ENCODE results near the gene KCNE3. TPM values are rescaled to one million over a fixed set of nuclear protein-coding genes. Genes with fewer than 3 reads are reported as not detected.

Gene KCNE3
- total RNA-seq, 4 donors from 2014 or later = 3.9 to 7.9 (median 5.7) TPM

DNA sequence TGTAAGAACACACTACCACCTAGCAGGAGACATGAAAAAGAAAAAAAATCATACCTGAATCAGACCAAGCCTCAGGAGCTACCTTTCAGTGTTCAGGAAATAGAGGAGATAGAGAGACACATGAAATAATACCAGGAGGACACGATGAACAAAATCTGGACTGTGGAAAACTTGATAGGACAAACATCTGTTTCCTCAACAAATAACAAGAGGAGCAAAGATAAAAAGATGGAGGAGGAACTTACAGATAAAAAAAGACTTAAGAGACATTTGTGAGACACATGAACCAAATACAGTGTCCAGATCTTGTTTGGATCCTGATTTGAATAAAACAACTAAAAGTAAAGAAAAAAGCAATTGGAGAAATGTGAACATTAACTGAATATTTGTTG, 12.4 kb upstream of the KCNE3 start:
- no peak for DNase-seq
- Histone ChIP-seq H3K4me3 (replicated peaks in 1 of 3) (no peak overlapping the region), H3K9me3 (no peaks in the 10 kb centered on the region)

DNA sequence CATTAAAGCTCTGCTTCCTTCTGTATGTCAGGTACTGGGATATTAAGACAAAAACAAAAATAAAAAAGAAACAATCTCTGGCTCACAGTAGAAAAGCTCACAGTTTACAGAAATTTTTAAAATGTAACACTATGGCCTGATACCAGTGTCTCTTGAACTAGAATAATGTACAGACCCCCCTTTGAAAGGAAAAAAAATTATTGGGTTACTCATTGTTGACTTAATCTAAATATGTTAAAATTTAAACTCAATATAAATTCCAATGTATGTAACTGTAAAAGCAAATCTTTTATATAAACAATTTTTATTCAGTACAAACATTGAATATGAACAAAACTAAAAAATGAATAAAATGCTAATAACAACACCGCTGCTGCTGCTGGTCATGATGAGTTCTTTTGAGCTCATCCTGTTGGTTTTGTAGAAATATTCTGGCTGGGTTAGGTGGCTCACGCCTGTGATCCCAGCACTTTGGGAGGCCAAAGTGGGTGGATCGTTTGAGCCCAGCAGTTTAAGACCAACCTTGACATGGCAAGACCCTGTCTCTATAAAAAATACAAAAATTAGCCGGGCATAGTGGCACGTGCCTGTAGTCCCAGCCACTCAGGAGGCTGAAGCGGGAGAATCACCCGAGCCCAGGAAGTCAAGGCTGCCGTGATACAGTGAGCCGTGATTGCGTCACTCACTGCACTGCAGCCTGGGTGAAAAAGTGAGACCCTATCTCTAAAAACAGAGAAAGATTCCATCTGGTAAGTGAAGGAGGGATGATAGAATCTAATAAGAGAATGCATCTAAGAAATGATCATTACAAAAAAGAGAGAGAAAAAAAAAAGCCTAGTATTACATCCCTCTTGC, 11.8 kb upstream of the KCNE3 start:
- Histone ChIP-seq H3K36me3 (no peaks in the 10 kb centered on the region), H3K4me1 (peaks cover 0 to 8% of the 10 kb centered on the region in 2 donors), H3K9me3 (no peaks in the 10 kb centered on the region), H3K27ac (no peak overlapping the region), H3K27me3 (no peaks in the 10 kb centered on the region), H3K4me3 (replicated peaks in 1 of 3) (no peak overlapping the region)
- DNase-seq = no peak
- TF ChIP-seq CTCF (IDR thresholded peaks at IDR 0.05) = no peak
- no peak for TF ChIP-seq POLR2A (IDR thresholded peaks at IDR 0.05)
- WGBS, 2 donors = 78 to 86% methylated on average over 10 of the region's 10 CpGs
- intact Hi-C loops (cut with DNase I) = no loop called here

More for the DNA sequence above, 12.4 kb upstream of the KCNE3 start:
- no peak for TF ChIP-seq POLR2A (IDR thresholded peaks at IDR 0.05)
- TF ChIP-seq CTCF (IDR thresholded peaks at IDR 0.05) = no peak
- intact Hi-C loops (cut with DNase I) = no loop called here
- Histone ChIP-seq H3K27me3 (no peaks in the 10 kb centered on the region), H3K4me1 (peaks cover 0 to 2% of the 10 kb centered on the region in 2 donors), H3K27ac (no peak overlapping the region), H3K36me3 (no peaks in the 10 kb centered on the region)
- WGBS, 2 donors = 53 to 70% methylated on average over 1 of the region's 1 CpG

DNA sequence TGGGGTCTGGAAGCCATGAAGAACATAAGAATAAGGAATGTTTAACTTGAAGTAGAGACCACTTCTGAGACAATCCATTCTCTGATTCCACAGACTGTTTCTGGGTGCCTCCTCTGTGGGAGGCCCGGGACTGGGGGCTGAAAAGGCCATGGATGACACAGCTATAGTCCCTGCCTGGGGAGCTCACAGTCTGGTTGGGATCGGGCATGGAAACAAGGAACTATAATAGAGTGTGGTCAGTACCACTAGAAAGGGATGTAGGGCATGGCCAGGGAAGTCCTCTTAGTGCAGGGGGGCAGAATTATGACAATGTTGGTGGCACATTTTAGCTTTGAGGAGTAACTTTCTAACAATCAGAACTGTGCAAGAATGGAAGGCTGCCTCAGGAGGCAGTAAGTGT, 9.2 kb upstream of the KCNE3 start:
- Histone ChIP-seq H3K27me3 (no peaks in the 10 kb centered on the region), H3K4me3 (replicated peaks in 1 of 3) (no peak overlapping the region), H3K4me1 (peaks cover 0 to 8% of the 10 kb centered on the region in 2 donors), H3K36me3 (no peaks in the 10 kb centered on the region), H3K27ac (no peak overlapping the region), H3K9me3 (no peaks in the 10 kb centered on the region)
- intact Hi-C loops (cut with DNase I) = no loop called here
- DNase-seq = no peak
- 82 to 96% methylated on average over 2 of the region's 2 CpGs for whole genome bisulfite sequencing, 2 donors
- TF ChIP-seq CTCF (IDR thresholded peaks at IDR 0.05) = no peak
- TF ChIP-seq POLR2A (IDR thresholded peaks at IDR 0.05) = no peak

- Histone ChIP-seq H3K9me3 (no peaks in the 10 kb centered on the region), H3K27me3 (no peaks in the 10 kb centered on the region), H3K4me3 (replicated peaks in 1 of 3) (no peak overlapping the region), H3K4me1 (peaks cover 0 to 8% of the 10 kb centered on the region in 2 donors), H3K36me3 (no peaks in the 10 kb centered on the region), H3K27ac (no peak overlapping the region)
- peak; percentile 20 to 42 for DNase-seq
- intact Hi-C loops (cut with DNase I) = no loop called here
- no peak for TF ChIP-seq POLR2A (IDR thresholded peaks at IDR 0.05)
- no peak for TF ChIP-seq CTCF (IDR thresholded peaks at IDR 0.05)
- 0 to 22% methylated on average over 1 of the region's 1 CpG for WGBS, 2 donors
Observed at GRCh38 chr11:74474316-74474715, 7.0 kb upstream of the KCNE3 start.

- no peak for DNase-seq
- H3K4me1 ChIP-seq = peaks cover 5 to 12% of the 10 kb centered on the region in 2 donors
- H3K4me3 ChIP-seq (replicated peaks in 1 of 3) = no peak overlapping the region
- no peaks in the 10 kb centered on the region for H3K9me3 ChIP-seq
- H3K36me3 ChIP-seq = no peaks in the 10 kb centered on the region
- H3K27me3 ChIP-seq = no peaks in the 10 kb centered on the region
- WGBS, 2 donors = 64 to 70% methylated on average over 10 of the region's 10 CpGs
- no peak for TF ChIP-seq POLR2A (IDR thresholded peaks at IDR 0.05)
- TF ChIP-seq CTCF (IDR thresholded peaks at IDR 0.05) = no peak
- intact Hi-C loops (cut with DNase I) = no loop called here
- H3K27ac ChIP-seq = no peak overlapping the region
Observed at GRCh38 chr11:74473382-74474173, 6.2 kb upstream of the KCNE3 start.

All from thyroid gland (tissue), 4 donors.